Activated naive CD4-positive, alpha-beta T cell treated with anti-CD3 and anti-CD28 coated beads for 36 hours (primary cell): ENCODE measurements around the gene NRL. TPM values are rescaled to one million over a fixed set of nuclear protein-coding genes. Genes with fewer than 3 reads are reported as not detected.

Experiments
- CTCF ChIA-PET: fragments of 350-600 bp; sonication (Branson Sonifier 250); formaldehyde crosslinking; loops from one replicate; lab custom pipeline; 2021; ENCODE audit warnings: antibody characterized with exemption; lab: Charles Lee
- DNase-seq: peaks from one replicate; pipeline ENCODE4 v3.0.0-alpha.2; 2020
- H3K27ac Mint-ChIP-seq: one replicate; pipeline ENCODE4 v1.8.0; 2021; ENCODE audit warnings: mild to moderate bottlenecking, mixed read lengths
- H3K27me3 Mint-ChIP-seq: one replicate; pipeline ENCODE4 v1.8.0; 2021; ENCODE audit warnings: low read depth, mixed read lengths
- H3K36me3 Mint-ChIP-seq: one replicate; pipeline ENCODE4 v1.8.0; 2021; ENCODE audit warnings: low read depth, mixed read lengths
- H3K4me1 Mint-ChIP-seq: one replicate; pipeline ENCODE4 v1.8.0; 2021; ENCODE audit warnings: low read depth, mixed read lengths
- H3K4me3 Mint-ChIP-seq: one replicate; pipeline ENCODE4 v1.8.0; 2021; ENCODE audit warnings: mild to moderate bottlenecking, moderate library complexity, mixed read lengths
- H3K9me3 Mint-ChIP-seq: one replicate; pipeline ENCODE4 v1.8.0; 2021; ENCODE audit warnings: mixed read lengths
- intact Hi-C: fragments of 100-400 bp; cut with micrococcal nuclease; formaldehyde crosslinking; loops from one replicate; pipeline ENCODE4 v1.15.1; 2023
- total RNA-seq, 2 experiments: library from RNA; stranded (reverse); gene quantifications; one replicate each; pipeline ENCODE4 v1.2.3, GENCODE V29; 2021

Gene NRL
- total RNA-seq, 2 experiments from 2014 or later, result 1.7 to 1.9 TPM

DNA sequence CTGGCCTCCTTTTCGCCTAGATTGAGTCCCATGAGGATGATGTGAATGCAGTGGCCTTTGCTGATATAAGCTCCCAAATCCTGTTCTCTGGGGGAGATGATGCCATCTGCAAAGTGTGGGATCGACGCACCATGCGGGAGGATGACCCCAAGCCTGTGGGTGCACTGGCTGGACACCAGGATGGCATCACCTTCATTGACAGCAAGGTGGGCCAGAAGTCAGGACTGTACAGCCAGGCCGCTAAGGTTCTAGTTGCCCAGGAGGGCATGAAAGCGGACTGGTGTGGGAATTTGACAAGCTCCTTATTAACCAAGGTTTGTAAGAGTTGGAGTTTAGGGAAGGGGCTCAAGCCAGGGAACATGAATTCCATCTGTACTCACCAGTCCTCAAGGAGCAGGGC lies 4.9 kb upstream of the NRL start:
- peaks cover 44% of the 10 kb centered on the region for H3K36me3 Mint-ChIP-seq
- H3K27me3 Mint-ChIP-seq, result no peaks in the 10 kb centered on the region
- no peak overlapping the region for H3K27ac Mint-ChIP-seq
- H3K4me3 Mint-ChIP-seq, result no peak overlapping the region
- peaks cover 18% of the 10 kb centered on the region for H3K4me1 Mint-ChIP-seq
- H3K9me3 Mint-ChIP-seq, result no peaks in the 10 kb centered on the region
- no peak for DNase-seq
- CTCF ChIA-PET, result interaction anchor here (0.7 to 0.8 kb wide), 2 partner anchors 9 to 29 kb away, joined by 3 to 4 read pairs; no protein-coding TSS in a partner anchor
- intact Hi-C loops, result loop anchor here (10.0 kb wide), 2 partner anchors 815 to 1115 kb away; partner anchors contain the start of genes BCL2L2 and PPP1R3E

DNA sequence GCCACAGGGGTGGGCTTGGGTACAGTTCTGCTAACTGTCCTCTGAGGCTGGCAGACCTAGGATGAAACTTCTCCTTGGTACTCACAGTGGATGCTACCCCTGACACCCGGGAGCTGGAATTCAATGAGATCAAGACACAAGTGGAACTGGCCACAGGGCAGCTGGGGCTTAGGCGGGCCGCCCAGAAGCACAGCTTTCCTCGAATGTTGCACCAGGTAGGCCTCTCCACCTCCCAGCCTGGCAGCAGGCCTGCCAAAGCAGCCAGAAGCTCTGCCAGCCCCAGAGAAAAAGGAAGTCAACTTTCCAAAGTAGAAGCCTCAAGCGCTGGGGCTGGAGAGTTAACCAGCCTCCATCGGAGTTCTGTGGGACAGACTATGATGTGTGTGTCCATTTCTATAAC lies 2.4 kb upstream of the NRL start:
- intact Hi-C loops, result loop anchor here (10.0 kb wide), 2 partner anchors 812 to 1112 kb away; partner anchors contain the start of genes BCL2L2 and PPP1R3E
- peaks cover 36% of the 10 kb centered on the region for H3K36me3 Mint-ChIP-seq
- no peaks in the 10 kb centered on the region for H3K27me3 Mint-ChIP-seq
- no peak for DNase-seq
- no peak overlapping the region for H3K27ac Mint-ChIP-seq
- H3K4me3 Mint-ChIP-seq, result no peak overlapping the region
- H3K9me3 Mint-ChIP-seq, result no peaks in the 10 kb centered on the region
- CTCF ChIA-PET, result interaction anchor here (1.0 to 4.1 kb wide), 5 partner anchors 10 to 190 kb away, joined by 3 to 20 read pairs (median 3); partner anchors contain the start of gene CIDEB
- peaks cover 18% of the 10 kb centered on the region for H3K4me1 Mint-ChIP-seq

DNA sequence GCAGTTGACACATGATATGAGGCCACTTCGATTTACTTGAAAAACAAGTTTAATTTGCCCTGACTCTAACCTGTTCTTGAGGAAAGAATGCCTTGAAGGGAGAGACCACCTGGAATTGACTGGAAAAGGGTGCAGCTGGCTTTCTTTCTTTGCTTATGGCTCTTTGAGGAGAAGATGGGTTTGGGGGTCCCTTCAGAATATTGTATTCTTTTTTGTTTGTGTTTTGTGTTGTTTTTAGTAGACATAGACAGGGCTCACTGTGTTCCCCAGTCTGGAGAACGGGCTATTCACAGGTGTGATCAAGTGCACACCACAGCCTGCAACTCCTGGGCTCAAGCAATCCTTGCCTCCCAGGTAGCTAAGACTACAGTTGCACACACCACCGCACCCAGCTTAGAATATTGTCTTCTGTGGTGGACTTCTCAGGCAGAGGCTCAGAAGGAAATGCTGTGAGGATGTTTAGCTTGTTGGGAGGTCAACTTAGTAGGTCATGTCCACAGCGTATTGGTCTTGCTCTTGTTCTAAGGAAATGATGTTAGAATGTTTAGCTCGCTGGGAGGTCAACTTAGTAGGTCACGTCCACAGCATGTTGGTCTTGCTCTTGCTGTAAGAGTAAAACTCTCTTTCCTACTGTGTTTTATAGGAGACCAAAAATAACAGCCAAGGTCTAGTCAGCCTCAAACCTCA lies 1.5 kb upstream of the NRL start:
- Mint-ChIP-seq H3K4me3 (peak overlapping the region; percentile 99), H3K9me3 (no peaks in the 10 kb centered on the region), H3K27me3 (no peaks in the 10 kb centered on the region), H3K27ac (peak overlapping the region; percentile 100), H3K4me1 (peaks cover 18% of the 10 kb centered on the region), H3K36me3 (peaks cover 36% of the 10 kb centered on the region)
- intact Hi-C loops, result loop anchor here (10.0 kb wide), 2 partner anchors 811 to 1111 kb away; partner anchors contain the start of genes BCL2L2 and PPP1R3E
- no peak for DNase-seq
- CTCF ChIA-PET, result interaction anchor here (1.0 to 4.1 kb wide), 4 partner anchors 11 to 58 kb away, joined by 3 to 20 read pairs (median 10); partner anchors contain the start of gene IRF9

DNA sequence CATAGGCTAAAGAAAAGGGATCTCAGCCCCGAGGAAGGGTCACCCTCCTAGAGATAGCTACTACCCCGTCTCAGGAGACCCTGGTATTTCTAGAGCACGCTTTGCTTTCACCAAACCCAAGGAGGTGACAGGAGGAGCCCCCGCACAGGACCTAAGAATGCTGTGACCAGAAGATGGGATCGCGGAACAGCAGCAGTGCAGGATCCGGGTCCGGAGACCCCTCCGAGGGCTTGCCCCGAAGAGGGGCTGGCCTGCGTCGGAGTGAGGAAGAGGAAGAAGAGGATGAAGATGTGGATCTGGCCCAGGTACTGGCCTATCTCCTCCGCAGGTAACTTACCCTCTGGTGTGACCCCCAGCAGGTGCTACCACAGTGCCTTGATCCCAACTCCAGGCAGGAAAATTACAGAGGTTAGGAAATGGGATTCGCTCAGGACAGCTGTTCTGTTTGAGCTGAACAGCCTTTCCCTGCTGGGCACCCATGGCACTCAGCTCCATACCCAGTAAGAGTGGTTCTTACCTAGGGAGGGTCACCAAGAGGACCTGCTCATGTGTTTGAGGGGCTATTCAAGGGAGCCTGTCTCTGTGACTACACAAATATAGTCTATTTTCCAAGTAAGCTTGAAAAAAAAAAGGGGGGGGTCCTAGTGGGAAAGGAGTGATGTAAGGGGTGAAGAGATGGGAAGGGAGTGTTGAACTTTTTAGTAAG lies 826 bp upstream of the NRL start:
- no peak for DNase-seq
- no peaks in the 10 kb centered on the region for H3K9me3 Mint-ChIP-seq
- CTCF ChIA-PET, result interaction anchor here (0.7 to 4.1 kb wide), 8 partner anchors 18 to 58 kb away, joined by 3 to 20 read pairs (median 12); partner anchors contain the start of genes IRF9, PSME1, PSME2 and RNF31
- H3K27ac Mint-ChIP-seq, result peak overlapping the region; percentile 100
- H3K36me3 Mint-ChIP-seq, result peaks cover 33% of the 10 kb centered on the region
- peak overlapping the region; percentile 99 for H3K4me3 Mint-ChIP-seq
- intact Hi-C loops, result loop anchor here (1.0 to 10.0 kb wide), 4 partner anchors 80 to 1111 kb away; partner anchors contain the start of genes AP1G2, BCL2L2, PPP1R3E and TM9SF1
- no peaks in the 10 kb centered on the region for H3K27me3 Mint-ChIP-seq
- H3K4me1 Mint-ChIP-seq, result peaks cover 18% of the 10 kb centered on the region

DNA sequence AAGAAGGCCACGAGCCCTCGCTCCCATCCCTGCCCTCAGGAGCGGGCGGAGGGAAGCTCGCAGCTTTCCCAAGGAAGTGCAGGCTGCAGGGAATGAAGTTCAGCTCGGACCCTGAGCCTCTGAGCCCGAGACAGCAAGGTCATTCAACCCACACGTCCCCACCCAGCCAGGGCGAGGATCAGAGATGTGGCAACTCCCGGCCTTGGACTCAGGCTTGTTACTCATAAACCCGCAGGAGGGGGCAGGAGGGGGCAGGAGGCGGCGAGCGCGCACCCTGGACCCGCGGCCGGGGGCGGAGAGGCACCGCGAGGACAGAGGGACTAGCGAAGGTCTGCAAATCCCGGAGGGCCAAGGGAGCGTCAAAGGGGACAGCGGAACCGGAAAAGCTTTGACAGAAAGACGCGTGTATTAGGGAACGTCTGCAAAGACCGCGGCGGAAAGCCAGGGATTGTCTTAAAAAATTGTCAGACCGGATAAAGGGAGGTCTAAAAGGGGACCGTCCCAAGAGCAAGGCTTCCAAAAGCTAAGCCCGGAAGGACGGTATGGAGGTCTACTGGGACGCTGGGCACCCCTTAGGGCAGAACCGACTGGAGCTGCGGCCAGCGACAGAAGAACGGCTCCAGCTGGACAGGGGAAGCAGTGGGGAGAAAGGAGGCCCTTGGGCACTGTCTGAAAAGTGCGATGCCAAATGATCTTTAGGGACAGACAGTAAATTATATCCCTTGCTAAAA lies 783 bp downstream of the NRL start:
- intact Hi-C loops, result loop anchor here (1.0 to 10.0 kb wide), 18 partner anchors 20 to 1109 kb away; partner anchors contain the start of genes BCL2L2, CHMP4A, DHRS1 and DHRS4L2
- H3K4me3 Mint-ChIP-seq, result peak overlapping the region; percentile 99
- H3K27me3 Mint-ChIP-seq, result no peaks in the 10 kb centered on the region
- peak; percentile 91 for DNase-seq
- H3K36me3 Mint-ChIP-seq, result peaks cover 27% of the 10 kb centered on the region
- H3K27ac Mint-ChIP-seq, result peak overlapping the region; percentile 100
- no peaks in the 10 kb centered on the region for H3K9me3 Mint-ChIP-seq
- CTCF ChIA-PET, result interaction anchor here (0.7 to 4.1 kb wide), 11 partner anchors 8 to 1037 kb away, joined by 3 to 20 read pairs (median 6); partner anchors contain the start of genes IRF9, PCK2, PSME1 and PSME2
- H3K4me1 Mint-ChIP-seq, result peaks cover 22% of the 10 kb centered on the region

DNA sequence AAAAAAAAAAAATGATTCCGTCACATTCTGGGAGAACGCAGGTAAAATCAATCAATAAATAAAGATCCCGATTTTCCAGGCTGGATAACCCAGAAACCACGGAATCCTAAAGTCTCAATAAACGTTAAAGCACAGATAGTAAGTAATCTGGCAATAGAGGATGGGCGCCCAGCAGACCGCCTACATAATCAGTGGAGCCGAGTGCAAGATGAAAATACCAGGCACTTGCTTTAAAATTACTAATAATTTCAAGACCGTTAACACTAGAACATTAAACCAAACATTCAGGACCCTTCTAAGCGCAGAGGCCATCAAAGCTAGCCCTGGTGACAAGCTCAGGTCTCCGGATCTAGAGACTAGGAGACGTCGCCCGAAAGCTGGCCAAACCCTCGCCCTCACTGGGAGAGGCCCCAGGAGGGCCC lies 1.4 kb downstream of the NRL start:
- Mint-ChIP-seq H3K27ac (peak overlapping the region; percentile 100), H3K4me3 (peak overlapping the region; percentile 99), H3K9me3 (no peaks in the 10 kb centered on the region), H3K4me1 (peaks cover 25% of the 10 kb centered on the region), H3K27me3 (no peaks in the 10 kb centered on the region), H3K36me3 (peaks cover 21% of the 10 kb centered on the region)
- intact Hi-C loops, result loop anchor here (10.0 kb wide), 2 partner anchors 809 to 1109 kb away; partner anchors contain the start of genes BCL2L2 and PPP1R3E
- DNase-seq, result no peak
- CTCF ChIA-PET, result interaction anchor here (0.7 to 4.1 kb wide), 8 partner anchors 8 to 1037 kb away, joined by 3 to 20 read pairs (median 6); partner anchors contain the start of genes PCK2, PSME1 and TINF2

DNA sequence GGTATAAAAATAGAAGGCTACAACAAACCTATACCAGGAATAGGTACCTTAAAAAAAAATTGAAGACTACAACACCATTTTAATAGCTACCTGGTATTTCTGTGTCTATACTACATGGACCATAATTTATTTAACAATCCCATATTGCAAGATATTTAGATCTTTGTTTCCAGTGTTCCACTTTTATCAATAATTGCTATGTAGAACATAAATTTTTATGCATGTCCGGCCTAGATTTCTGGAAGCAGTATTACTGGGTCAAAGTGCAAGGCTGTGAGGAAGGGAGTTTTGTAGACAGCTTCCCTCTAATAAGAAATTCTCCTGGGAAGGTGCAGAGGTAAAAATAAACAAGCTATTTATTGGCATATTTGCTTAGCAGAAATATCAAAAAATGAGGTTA lies 4.2 kb downstream of the NRL start:
- DNase-seq, result no peak
- intact Hi-C loops, result loop anchor here (10.0 kb wide), 2 partner anchors 806 to 1106 kb away; partner anchors contain the start of genes BCL2L2 and PPP1R3E
- Mint-ChIP-seq H3K27ac (no peak overlapping the region), H3K27me3 (no peaks in the 10 kb centered on the region), H3K4me1 (peaks cover 13% of the 10 kb centered on the region), H3K4me3 (no peak overlapping the region), H3K36me3 (peaks cover 3% of the 10 kb centered on the region), H3K9me3 (no peaks in the 10 kb centered on the region)
- CTCF ChIA-PET, result interaction anchor here (0.8 to 11.7 kb wide), 13 partner anchors 9 to 197 kb away, joined by 3 to 237 read pairs (median 4); partner anchors contain the start of genes CIDEB, DHRS4L2, EMC9 and IRF9

DNA sequence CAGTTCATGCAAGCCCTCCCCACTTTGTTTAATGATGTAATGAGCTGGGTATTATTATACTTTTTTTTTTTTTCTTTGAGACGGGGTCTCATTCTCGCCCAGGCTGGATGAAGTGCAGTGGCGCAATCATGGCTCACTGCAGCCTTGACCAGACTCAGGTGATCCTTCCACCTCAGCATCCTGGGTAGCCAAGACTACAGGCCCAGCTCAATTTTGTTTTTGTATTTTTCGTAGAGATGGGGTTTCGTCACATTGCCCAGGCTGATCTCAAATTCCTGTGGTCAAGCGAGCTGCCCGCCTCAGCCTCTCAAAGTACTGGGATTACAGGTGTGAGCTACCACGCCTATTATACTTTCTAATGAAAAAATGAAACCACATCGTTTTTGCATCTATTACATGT lies 4.7 kb downstream of the NRL start:
- intact Hi-C loops, result loop anchor here (10.0 kb wide), 2 partner anchors 805 to 1105 kb away; partner anchors contain the start of genes BCL2L2 and PPP1R3E
- H3K36me3 Mint-ChIP-seq, result peaks cover under 1% of the 10 kb centered on the region
- no peaks in the 10 kb centered on the region for H3K9me3 Mint-ChIP-seq
- H3K4me3 Mint-ChIP-seq, result no peak overlapping the region
- H3K27ac Mint-ChIP-seq, result no peak overlapping the region
- no peaks in the 10 kb centered on the region for H3K27me3 Mint-ChIP-seq
- H3K4me1 Mint-ChIP-seq, result peaks cover 10% of the 10 kb centered on the region
- CTCF ChIA-PET, result interaction anchor here (0.7 to 11.7 kb wide), 17 partner anchors 9 to 321 kb away, joined by 3 to 237 read pairs (median 4); partner anchors contain the start of genes CIDEB, EMC9, IRF9 and PCK2
- DNase-seq, result no peak

DNA sequence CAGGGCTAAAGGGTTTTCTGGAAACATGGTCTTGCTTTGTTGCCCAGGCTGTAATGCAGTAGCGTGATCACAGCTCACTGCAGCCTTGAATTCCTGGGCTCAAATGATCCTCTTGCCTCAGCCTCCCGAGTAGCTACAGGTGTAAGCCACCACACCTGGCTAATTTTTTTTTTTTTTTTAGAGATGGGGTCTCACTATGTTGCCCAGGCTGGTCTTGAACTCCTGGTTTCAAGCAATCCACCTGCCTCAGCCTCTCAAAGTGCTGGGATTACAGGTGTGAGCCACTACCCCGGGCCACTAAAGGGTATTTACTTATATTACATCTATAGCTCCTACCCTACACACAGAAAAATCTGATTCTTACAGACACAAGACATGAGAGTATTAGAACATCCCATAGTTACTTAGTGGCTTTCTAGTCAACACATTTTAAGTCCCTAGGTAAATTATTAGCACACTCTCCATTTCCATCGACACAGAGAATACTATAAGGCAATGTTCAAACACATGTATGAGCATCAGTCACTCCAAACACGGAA lies 6.3 kb downstream of the NRL start:
- no peak for DNase-seq
- Mint-ChIP-seq H3K4me1 (peaks cover 10% of the 10 kb centered on the region), H3K4me3 (peak overlapping the region; percentile 50), H3K27ac (peak overlapping the region; percentile 97), H3K9me3 (no peaks in the 10 kb centered on the region), H3K27me3 (no peaks in the 10 kb centered on the region), H3K36me3 (peaks cover 16% of the 10 kb centered on the region)
- CTCF ChIA-PET, result interaction anchor here (0.6 to 11.7 kb wide), 33 partner anchors 10 to 519 kb away, joined by 3 to 237 read pairs (median 4); partner anchors contain the start of genes CARMIL3, CIDEB, EMC9 and IRF9
- intact Hi-C loops, result loop anchor here (1.0 kb wide), 3 partner anchors 50 to 94 kb away; no protein-coding TSS in a partner anchor

DNA sequence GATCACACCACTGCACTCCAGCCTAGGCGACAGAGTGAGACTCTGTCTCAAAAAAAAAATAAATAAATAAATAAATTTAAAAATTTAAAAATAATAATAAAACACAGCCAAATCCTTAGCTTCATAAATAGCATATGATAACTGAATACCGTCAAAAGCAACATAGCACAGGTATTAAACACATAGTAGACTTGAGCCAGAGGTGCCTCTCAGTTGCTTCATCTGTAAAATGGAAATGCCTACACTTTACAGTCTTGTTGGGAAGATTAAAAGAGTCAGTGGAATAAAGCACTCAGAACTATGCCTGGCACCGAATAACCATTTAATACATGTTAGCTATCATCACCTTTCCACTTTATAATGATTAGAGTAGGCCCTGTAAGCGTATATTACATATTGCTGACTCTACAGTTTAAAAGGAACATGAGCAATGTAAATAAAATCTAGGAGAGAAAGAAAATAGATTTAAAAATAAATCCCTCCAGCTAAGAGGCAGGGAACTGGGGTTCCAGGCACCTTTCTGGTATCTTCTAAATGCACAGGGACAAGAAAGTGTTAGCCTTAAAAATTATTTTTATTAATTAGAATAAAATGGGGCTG lies 8.0 kb downstream of the NRL start:
- DNase-seq, result no peak
- H3K36me3 Mint-ChIP-seq, result peaks cover 30% of the 10 kb centered on the region
- peaks cover 10% of the 10 kb centered on the region for H3K4me1 Mint-ChIP-seq
- no peak overlapping the region for H3K4me3 Mint-ChIP-seq
- intact Hi-C loops, result no loop called here
- H3K27ac Mint-ChIP-seq, result no peak overlapping the region
- no peaks in the 10 kb centered on the region for H3K9me3 Mint-ChIP-seq
- CTCF ChIA-PET, result interaction anchor here (0.6 to 11.7 kb wide), 9 partner anchors 7 to 140 kb away, joined by 3 to 237 read pairs (median 31); partner anchors contain the start of genes DCAF11, IRF9, NRL and PCK2
- H3K27me3 Mint-ChIP-seq, result no peaks in the 10 kb centered on the region
